Stimulated activated CD4-positive, alpha-beta T cell treated with anti-CD3 and anti-CD28 coated beads, TNF-alpha, amount 100 ng/mL, for 4 hours (primary cell): ENCODE results near the gene GAS1.
A peak's percentile ranks its signal among the peaks of the same experiment; 100 is the strongest.

ENCODE experiments used
- DNase-seq, 3 experiments: peaks; one replicate each; pipeline ENCODE4 v3.0.0-alpha.2; 2020; ENCODE audit warnings: low read depth in 3 of 3

The GAS1 gene

DNA sequence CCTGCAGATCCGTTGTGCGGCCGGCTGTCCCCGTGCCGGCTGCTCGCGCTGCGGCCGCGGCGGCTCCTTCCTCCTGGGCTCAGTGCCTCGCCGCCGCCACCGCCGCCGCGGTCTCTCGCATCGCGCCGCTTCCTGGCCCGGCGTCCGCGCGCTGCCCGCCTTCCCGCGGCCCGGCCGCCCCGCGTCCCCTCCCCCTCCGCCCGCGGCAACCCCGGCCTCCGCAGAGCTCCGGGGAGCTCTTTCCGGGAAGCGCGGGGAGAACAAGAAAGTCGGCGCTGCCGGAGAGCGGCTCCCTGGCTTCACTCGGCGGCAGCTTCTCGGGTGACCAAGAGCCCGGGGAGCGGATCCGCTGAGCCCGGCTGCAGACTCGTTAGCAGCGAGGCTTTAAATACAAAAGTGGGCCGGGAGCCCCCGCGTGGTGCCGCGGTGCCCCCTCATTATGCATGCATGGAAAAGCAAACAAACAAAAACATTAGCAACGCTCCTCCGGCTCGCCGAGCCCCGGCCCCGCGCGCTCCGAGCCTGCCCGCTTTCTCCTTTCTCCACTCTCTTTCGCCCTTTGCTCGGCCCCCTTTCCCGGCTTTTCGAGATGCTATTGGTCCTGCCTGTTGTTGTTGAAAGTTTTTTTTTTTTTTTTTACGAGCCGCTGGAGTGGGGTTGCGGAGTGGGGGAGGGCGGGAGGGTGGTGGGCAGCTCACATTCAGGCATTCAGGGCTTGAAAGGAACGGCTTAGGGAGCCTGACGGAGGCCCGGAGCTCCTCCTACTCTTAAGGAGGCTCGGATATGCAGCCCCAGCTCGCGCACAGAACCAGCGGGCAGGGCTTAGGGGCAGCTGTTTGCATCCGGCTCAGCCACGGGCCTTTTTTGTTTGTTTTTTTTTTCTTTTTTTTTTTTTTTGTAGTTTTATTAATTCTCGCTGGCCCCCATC lies at the start of gene GAS1:
Gene GAS1, minus strand, starts transcription at position 361 of the 928 bp plus-strand sequence. CDS start 727 bp downstream, outside the sequence.
- peak; percentile 16 to 35 (median 27) for DNase-seq

- no peak for DNase-seq
These were observed 46.9 kb upstream of the GAS1 start for GRCh38 chr9:86994231-86994630.

- DNase-seq, result no peak
These were observed 46.5 kb upstream of the GAS1 start for GRCh38 chr9:86993830-86994229.

- no peak for DNase-seq
These were observed 43.8 kb upstream of the GAS1 start for GRCh38 chr9:86991077-86991476.

GRCh38 chr9:86990290-86990689 lies 43.0 kb upstream of the GAS1 start:
- DNase-seq, result no peak

GRCh38 chr9:86987900-86988299 lies 40.6 kb upstream of the GAS1 start:
- no peak for DNase-seq

DNA sequence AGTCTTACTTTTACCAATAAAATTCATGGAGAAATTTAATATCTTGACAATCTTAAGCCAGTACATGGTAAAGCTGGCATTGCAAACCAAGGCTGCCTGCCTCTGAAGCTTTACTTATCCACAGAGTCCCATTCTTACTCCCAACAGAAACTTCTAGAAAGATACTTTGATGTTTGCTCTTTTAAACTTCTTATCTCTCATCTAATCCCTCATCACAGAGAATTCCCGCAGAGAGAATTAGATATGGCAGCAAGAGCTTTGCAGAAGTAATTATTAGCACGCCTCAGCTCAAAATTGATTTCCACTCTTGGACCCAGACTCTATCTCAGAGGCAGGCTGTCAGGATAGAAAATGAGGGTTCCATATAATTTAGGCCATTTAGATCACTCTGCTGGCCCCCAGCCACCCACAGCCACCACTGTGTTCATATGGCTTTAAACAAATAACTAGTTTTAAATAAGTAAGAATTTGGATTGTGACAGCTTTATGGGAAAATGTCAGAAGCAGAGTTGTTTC lies 37.9 kb upstream of the GAS1 start:
- no peak for DNase-seq

DNA sequence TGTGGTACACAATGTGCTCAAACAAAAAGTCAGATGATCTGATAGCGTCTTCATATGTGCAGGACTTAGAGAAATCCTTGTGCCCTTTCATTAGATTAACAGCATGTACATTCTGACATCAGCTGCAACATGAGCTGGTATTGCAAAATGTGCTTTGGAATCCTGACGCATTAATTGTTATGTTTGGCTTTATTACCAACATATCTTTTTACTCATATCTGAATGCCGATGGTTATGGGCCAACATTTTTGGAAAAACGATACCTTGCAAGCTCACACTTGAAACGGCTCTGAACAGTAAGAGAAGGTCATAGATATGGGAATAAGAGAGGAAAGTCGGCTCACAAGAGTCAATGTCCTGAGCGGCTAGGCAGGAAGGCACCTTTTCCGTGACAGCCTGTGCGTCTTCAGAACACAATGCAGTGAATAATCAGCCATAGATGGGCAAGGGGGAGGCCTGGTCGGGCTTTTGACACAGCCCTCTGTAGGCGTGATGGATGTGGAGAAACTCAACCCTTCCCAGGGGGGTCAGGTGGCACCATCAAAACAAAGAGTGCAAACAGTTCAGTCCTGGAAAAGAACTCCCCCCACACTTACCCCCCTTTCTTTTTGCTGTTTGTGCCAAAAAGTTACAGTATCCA lies 36.4 kb upstream of the GAS1 start:
- DNase-seq, result no peak

- no peak for DNase-seq
These were observed 35.9 kb upstream of the GAS1 start for GRCh38 chr9:86983249-86983619.

DNA sequence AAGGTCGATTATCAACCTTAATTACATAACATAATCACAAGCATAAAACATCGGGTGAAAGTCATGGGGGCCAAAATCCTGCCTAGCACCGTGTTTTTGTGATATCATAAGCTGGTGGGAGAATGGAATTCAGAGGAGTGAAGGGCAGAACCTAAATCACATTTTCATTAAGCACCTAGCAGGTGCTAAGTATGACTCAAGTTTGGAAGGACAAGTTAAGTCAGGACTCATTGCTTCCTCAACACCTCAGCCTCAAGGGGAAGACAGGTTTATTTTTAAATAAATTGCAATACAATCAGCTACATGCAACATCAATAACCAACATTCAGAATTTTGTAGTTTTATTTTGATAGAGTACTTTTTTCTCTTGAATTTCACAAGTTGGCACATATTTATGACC lies 33.5 kb upstream of the GAS1 start:
- no peak for DNase-seq

GRCh38 chr9:86979657-86980056 lies 32.4 kb upstream of the GAS1 start:
- DNase-seq, result no peak

GRCh38 chr9:86978922-86979474 lies 31.7 kb upstream of the GAS1 start:
- DNase-seq, result no peak

DNA sequence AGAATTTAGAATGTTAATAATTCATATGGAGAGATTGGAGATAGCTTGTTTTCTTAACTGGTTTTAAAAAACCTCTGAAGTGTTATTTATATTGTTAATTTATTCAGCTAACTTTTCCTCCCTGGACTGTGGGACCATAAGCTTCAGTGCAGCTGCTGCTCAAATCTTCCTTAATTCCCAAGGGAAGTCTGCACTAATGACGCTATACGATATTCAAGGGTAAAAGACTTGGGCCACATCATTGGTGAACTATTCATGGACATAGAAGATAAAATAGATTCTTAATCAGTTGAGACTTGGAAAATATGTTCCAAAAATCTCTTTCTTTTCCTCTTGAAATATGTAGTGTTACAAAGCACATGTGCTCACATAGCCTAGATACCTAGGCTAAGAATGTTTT lies 31.1 kb upstream of the GAS1 start:
- no peak for DNase-seq

- DNase-seq, result no peak
These were observed 30.0 kb upstream of the GAS1 start for GRCh38 chr9:86977205-86977835.

GRCh38 chr9:86975606-86976005 lies 28.3 kb upstream of the GAS1 start:
- no peak for DNase-seq

DNA sequence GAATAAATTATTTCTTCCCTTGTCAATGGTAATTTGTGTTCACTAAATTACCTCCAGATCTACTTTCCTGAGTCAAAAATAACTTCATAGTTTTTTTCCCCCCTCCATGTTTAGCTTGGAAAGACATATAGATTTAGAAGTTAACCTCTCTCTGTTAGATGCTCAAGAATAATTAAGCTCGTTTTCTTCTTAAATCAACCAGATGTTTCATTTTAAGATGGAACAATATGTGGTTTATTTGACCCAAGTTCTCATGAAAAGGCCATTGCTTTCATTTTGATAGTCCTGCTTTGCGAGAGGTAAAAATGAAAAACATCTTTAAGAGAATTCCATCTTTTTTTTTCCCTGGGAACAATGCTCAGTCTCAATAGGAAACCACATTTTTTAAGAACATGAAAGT lies 27.7 kb upstream of the GAS1 start:
- no peak for DNase-seq

DNA sequence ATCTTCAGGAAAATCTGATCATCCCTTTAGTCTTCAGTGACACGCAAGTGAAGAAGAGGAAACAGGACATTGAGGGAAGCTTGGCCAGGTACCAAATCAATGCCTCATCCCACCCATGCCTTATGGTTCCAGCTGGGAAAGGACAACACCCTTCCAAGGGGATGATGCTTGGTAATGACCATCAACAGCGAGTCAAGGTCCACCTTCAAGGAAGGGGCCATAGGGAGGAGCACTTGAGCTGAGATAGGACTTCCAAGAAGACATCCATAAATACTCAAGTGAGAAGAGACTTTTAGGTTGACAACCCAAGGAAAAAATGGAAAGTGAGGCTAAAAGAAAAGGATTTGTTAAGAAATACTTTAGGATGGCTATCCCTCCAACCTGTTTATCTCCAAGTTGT lies 27.1 kb upstream of the GAS1 start:
- no peak for DNase-seq

- DNase-seq, result no peak
These were observed 24.4 kb upstream of the GAS1 start for GRCh38 chr9:86971742-86972141.

DNA sequence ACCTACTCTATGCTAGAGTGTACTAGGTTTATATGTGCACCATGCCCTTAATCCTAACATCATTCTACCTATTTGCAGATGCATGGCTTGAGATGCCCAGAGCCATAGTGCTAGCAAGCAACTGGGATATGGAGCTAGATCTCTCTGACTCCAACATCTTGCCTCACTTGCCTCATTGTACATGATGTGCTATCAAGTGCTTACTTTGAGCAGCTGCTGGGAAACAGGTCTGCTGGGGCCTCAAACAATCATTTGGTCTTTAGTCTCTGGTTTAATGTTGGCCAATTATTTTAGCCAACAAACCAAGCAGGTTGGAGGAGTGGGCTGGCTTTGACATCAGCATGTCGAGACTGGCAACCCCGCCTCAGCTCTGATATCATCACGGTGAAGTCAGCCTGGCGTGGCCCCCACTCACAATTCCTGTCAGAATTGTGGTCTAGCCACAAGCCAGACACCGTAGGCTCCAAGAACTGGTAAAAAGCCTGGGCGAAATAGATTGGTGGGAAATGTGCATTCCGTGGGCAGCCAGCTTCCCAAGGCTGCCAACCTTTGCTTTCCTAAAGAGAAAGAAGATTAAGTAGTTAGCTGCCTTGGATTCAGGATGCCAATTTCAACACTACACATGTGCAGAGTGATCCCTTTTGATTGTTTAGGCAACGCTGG lies 21.1 kb upstream of the GAS1 start:
- no peak for DNase-seq

DNA sequence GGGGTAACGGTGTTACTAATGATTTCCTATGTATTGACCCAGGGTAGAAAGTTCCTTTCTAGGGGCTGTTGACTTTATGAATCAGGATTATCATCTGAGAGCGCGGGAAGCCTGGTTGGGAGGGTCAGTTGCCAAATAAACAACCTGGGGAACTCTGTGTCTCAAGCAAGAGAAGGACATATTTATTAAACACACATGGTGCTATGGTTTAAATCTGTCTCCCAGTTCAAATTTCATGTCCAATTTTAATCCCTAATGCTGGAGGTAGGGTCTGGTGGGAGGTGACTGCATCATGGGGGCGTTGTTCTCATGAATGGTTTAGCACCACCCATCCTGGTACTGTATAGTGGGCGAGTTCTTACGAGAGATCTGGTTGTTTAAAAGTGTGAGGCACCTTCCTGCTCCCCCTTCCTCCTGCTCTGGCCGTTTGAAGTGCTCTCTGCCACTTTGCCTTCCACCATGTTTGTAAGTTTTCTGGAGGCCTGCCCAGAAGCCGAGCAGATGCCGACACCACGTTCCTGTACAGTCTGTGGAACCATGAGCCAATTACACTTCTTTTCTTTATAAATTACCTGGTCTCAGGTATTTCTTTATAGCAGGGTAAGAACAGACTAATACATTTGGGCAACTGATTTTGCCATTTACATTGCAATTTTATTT lies 19.7 kb upstream of the GAS1 start:
- no peak for DNase-seq
